Measurements from ENCODE around the gene CCDC61. TPM values are rescaled to one million over a fixed set of nuclear protein-coding genes. Genes with fewer than 3 reads are reported as not detected.

Gene CCDC61
- total RNA-seq, 1 donor from 2014 or later: 7.7 TPM

- DNase-seq: peak; percentile 73
- peak; percentile 77 for ATAC-seq
- intact Hi-C loops (cut with micrococcal nuclease): no loop called here
These were observed 14.6 kb downstream of the CCDC61 start for GRCh38 chr19:46009530-46010510.

- no peak for DNase-seq
- intact Hi-C loops (cut with micrococcal nuclease): no loop called here
These were observed 19.3 kb downstream of the CCDC61 start for GRCh38 chr19:46014534-46014933.

GRCh38 chr19:46014941-46015686, 19.8 kb downstream of the CCDC61 start:
- DNase-seq (peak; percentile 68), ATAC-seq (peak; percentile 63)
- intact Hi-C loops (cut with micrococcal nuclease): no loop called here

More at GRCh38 chr19:46014534-46014933, 19.3 kb downstream of the CCDC61 start:
- ATAC-seq: no peak

- DNase-seq (no peak), ATAC-seq (peak; percentile 32)
- intact Hi-C loops (cut with micrococcal nuclease): no loop called here
These were observed 20.6 kb downstream of the CCDC61 start for GRCh38 chr19:46015687-46016425.

- intact Hi-C loops (cut with micrococcal nuclease): no loop called here
- peak; percentile 89 for ATAC-seq
- peak; percentile 89 for DNase-seq
These were observed 21.3 kb downstream of the CCDC61 start for GRCh38 chr19:46016426-46017094.

- DNase-seq: no peak
- ATAC-seq: peak; percentile 2
- intact Hi-C loops (cut with micrococcal nuclease): no loop called here
These were observed 21.8 kb downstream of the CCDC61 start for GRCh38 chr19:46017095-46017429.

- ATAC-seq (no peak), DNase-seq (no peak)
- intact Hi-C loops (cut with micrococcal nuclease): no loop called here
These were observed 22.8 kb downstream of the CCDC61 start for GRCh38 chr19:46017874-46018675.

- intact Hi-C loops (cut with micrococcal nuclease): no loop called here
- ATAC-seq (no peak), DNase-seq (no peak)
These were observed 23.5 kb downstream of the CCDC61 start for GRCh38 chr19:46018729-46019251.

DNA sequence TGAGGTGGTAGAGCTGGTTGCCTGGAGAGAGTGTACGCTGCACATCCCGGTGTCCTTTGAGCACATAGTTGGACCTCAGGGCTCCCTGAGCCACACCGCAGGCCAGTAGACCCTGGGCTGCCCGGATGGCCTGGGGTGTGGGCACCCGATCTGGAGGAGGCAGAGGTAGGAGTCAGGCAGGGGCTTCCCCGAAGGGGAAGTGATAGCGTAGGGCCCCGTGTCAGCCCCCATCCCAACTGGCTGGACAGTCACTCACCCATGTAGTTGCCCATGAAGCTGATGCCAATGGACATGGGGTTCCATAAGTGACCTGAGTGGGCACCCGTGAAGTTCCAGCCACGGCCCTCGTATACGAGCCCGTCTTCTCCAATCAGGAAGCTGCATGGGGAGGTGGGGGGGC, 24.0 kb downstream of the CCDC61 start:
- ATAC-seq: no peak
- intact Hi-C loops (cut with micrococcal nuclease): no loop called here
- DNase-seq: no peak

DNA sequence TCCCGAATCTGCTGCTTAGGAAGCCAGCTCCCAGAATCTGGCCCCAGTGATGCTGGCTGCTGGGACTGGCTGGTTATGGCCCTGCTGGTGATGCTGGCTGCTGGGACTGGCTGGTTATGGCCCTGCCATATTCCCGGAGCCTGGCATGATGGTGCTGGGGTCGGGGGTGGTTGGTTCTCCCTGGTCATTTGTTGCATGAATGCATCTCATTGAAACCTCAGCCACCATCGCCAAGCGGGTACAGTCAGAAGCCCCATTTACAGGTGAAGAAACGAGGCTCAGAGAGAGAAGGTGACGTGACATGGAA, 25.5 kb downstream of the CCDC61 start:
- intact Hi-C loops (cut with micrococcal nuclease): no loop called here
- no peak for ATAC-seq
- no peak for DNase-seq

DNA sequence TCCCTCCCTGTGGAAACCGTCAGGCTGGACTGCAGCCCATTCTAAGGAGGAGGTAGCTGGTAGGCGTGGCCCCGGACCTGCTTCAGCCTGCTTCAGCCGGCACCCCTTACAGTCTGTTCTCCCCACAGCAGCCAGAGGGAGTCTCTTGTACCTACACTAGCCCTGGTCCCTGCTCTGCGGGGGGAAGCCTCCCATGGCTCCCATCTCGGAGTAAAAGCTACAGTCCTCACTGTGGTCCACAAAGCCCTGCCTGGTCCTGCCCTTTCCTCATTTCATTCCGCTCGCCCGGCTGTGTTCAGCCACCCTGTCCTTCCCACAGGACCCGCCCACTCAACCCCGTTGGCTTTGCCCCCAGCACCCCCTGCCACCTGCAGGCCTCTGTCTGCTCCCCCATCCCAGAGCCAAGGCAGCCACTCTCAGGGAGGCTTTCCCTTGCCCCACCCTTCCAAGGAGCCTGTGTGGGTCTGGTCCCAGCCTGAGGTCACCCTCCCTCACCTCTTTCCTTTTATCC, 26.3 kb downstream of the CCDC61 start:
- no peak for ATAC-seq
- DNase-seq: no peak
- intact Hi-C loops (cut with micrococcal nuclease): no loop called here

DNA sequence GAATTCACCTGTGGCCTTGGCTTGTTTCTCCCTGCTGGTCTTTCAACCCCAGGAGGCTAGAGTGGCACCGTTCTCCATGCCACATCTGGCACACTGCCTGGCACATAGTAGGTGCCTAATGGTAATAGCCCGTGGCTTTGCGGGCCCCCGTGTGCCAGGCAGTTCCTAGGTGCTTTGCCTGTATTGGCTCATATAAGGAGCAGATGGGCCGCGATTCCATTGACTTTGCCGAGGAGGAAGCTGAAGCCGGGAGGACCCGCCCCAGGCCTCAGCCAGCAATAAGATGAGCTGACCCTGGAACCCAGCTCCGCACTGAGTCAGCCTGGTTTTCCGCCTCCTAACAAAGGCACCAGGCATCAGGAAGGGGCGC, 26.8 kb downstream of the CCDC61 start:
- ATAC-seq (no peak), DNase-seq (no peak)
- intact Hi-C loops (cut with micrococcal nuclease): no loop called here

DNA sequence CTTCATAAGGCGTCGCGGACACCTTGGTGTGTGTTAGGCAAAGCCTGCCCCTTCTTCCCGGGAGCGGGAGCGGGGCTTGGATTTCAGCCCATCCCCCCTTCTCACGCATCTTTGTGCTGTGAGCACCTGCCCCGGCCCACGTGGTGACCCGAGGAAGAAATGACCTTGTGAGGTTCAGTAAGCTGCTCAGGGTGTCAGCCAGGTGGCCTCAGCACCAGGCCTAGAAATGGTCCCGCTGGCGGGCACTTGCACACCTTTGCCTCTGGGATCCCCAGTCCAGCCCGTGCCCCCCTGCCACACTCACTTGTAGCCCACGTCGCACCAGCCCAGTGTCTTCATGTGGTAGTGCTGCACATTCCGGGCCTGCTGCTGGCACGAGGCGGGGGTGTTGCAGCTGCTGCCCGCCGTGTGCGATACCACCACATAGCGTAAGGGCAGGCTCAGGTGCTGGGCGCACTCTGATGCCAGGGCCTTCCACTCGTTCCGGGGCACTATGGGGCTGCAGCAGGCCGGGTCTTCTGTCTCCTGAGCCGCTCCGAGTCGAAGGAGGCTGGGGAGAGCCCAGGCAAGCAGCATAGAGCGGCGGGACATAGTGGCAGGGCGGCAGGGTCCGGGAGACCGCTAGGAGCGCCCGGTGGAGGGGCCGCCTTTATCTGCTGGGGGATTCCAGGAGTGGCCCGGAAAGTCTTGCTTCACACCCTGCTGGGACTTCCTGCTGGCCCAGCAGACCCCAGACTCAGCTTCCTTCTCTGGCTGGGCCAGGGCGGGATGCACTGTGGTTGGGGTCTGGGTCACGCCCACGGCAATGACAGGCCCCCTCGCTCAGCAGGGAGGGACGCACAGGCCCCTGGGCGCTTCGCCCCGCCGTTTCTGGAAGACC, 27.4 kb downstream of the CCDC61 start, which contains the start of gene PGLYRP1:
Gene PGLYRP1, minus strand, starts transcription at position 623 of the 880 bp plus-strand sequence. Its CDS starts 32 bp downstream, at position 591.
- ATAC-seq: no peak
- intact Hi-C loops (cut with micrococcal nuclease): no loop called here

GRCh38 chr19:46023311-46023779, 28.1 kb downstream of the CCDC61 start:
- ATAC-seq (no peak), DNase-seq (no peak)
- intact Hi-C loops (cut with micrococcal nuclease): no loop called here

More for the DNA sequence above, 27.4 kb downstream of the CCDC61 start, which contains the start of gene PGLYRP1:
- DNase-seq: no peak

- intact Hi-C loops (cut with micrococcal nuclease): no loop called here
- DNase-seq (no peak), ATAC-seq (no peak)
These were observed 30.6 kb downstream of the CCDC61 start for GRCh38 chr19:46025835-46026234.

- DNase-seq (no peak), ATAC-seq (no peak)
These were observed 35.7 kb downstream of the CCDC61 start for GRCh38 chr19:46030812-46031550.

More at GRCh38 chr19:46030812-46031550, 35.7 kb downstream of the CCDC61 start:
- intact Hi-C loops (cut with micrococcal nuclease): no loop called here
